EH (cell line): ENCODE results near the gene HIPK1.

Experiments
- DNase-seq: peaks from one replicate; pipeline ENCODE4 v3.0.0-alpha.2; 2015; ENCODE audit warnings: low read depth

The HIPK1 gene

GRCh38 chr1:113928941-113929749 lies at the start of gene HIPK1:
Gene HIPK1 (plus strand): TSS chr1:113929324.
- peak; percentile 88 for DNase-seq

GRCh38 chr1:113879739-113880038 lies 49.4 kb upstream of the HIPK1 start:
- no peak for DNase-seq

- no peak for DNase-seq
Measured at GRCh38 chr1:113881661-113882060, 47.5 kb upstream of the HIPK1 start.

GRCh38 chr1:113886417-113887401 lies 42.4 kb upstream of the HIPK1 start:
- no peak for DNase-seq

- DNase-seq = no peak
Measured at GRCh38 chr1:113887402-113888175, 41.5 kb upstream of the HIPK1 start, which contains the start of gene BCL2L15. Gene BCL2L15 (minus strand): TSS chr1:113887581. CDS start chr1:113887375, 206 bp downstream.

- no peak for DNase-seq
Measured at GRCh38 chr1:113890816-113891215, 38.3 kb upstream of the HIPK1 start.

GRCh38 chr1:113891631-113892220 lies 37.4 kb upstream of the HIPK1 start:
- DNase-seq = no peak

GRCh38 chr1:113893267-113893666 lies 35.9 kb upstream of the HIPK1 start:
- DNase-seq = no peak

- DNase-seq = no peak
Measured at GRCh38 chr1:113895098-113895497, 34.0 kb upstream of the HIPK1 start.

- peak; percentile 42 for DNase-seq
Measured at GRCh38 chr1:113895961-113896360, 33.2 kb upstream of the HIPK1 start.

GRCh38 chr1:113898241-113898814 lies 30.8 kb upstream of the HIPK1 start:
- DNase-seq = no peak

- no peak for DNase-seq
Measured at GRCh38 chr1:113899111-113899510, 30.0 kb upstream of the HIPK1 start.

GRCh38 chr1:113901191-113901590 lies 27.9 kb upstream of the HIPK1 start:
- no peak for DNase-seq

- DNase-seq = no peak
Measured at GRCh38 chr1:113903501-113904292, 25.4 kb upstream of the HIPK1 start.

GRCh38 chr1:113904293-113904673 lies 24.8 kb upstream of the HIPK1 start:
- DNase-seq = no peak

GRCh38 chr1:113904674-113905434 lies 24.3 kb upstream of the HIPK1 start, which contains the start of the genes AP4B1 and DCLRE1B:
Gene AP4B1 (minus strand): TSS chr1:113904799. CDS start chr1:113904717, 82 bp downstream.
Gene DCLRE1B (plus strand): TSS chr1:113905326. CDS start chr1:113905587, 261 bp downstream.
- DNase-seq = peak; percentile 100

GRCh38 chr1:113905435-113905861 lies 23.7 kb upstream of the HIPK1 start:
- no peak for DNase-seq

GRCh38 chr1:113912594-113913311 lies 16.4 kb upstream of the HIPK1 start:
- peak; percentile 81 for DNase-seq

- DNase-seq = no peak
Measured at GRCh38 chr1:113913312-113913668, 15.8 kb upstream of the HIPK1 start.
